Fibroblast of the conjunctiva (primary cell): ENCODE results near the gene NACC1.

Experiments used
- DNase-seq: peaks from one replicate; pipeline ENCODE4 v3.0.0-alpha.2; 2010; ENCODE audit warnings: low read depth

The NACC1 gene

GRCh38 chr19:13087795-13088537 is 30.1 kb upstream of the NACC1 start:
- no peak for DNase-seq

- no peak for DNase-seq
Measured at GRCh38 chr19:13089139-13089856, 28.8 kb upstream of the NACC1 start.

GRCh38 chr19:13089857-13090507 is 28.1 kb upstream of the NACC1 start:
- DNase-seq: no peak

GRCh38 chr19:13090511-13091231 is 27.4 kb upstream of the NACC1 start:
- no peak for DNase-seq

- DNase-seq: peak; percentile 87
Measured at GRCh38 chr19:13091400-13092157, 26.5 kb upstream of the NACC1 start.

- no peak for DNase-seq
Measured at GRCh38 chr19:13092158-13092543, 25.9 kb upstream of the NACC1 start.

- DNase-seq: no peak
Measured at GRCh38 chr19:13092606-13093235, 25.3 kb upstream of the NACC1 start.

GRCh38 chr19:13093407-13094105 is 24.5 kb upstream of the NACC1 start:
- peak; percentile 80 for DNase-seq

GRCh38 chr19:13094106-13094504 is 24.0 kb upstream of the NACC1 start:
- DNase-seq: no peak

GRCh38 chr19:13094771-13095392 is 23.2 kb upstream of the NACC1 start:
- no peak for DNase-seq

- DNase-seq: no peak
Measured at GRCh38 chr19:13095393-13095784, 22.7 kb upstream of the NACC1 start.

- DNase-seq: no peak
Measured at GRCh38 chr19:13095934-13096927, 21.8 kb upstream of the NACC1 start.

GRCh38 chr19:13097033-13097462 is 21.0 kb upstream of the NACC1 start:
- DNase-seq: no peak

GRCh38 chr19:13097463-13098258 is 20.4 kb upstream of the NACC1 start:
- DNase-seq: no peak

GRCh38 chr19:13098277-13099072 is 19.6 kb upstream of the NACC1 start:
- DNase-seq: peak; percentile 20

- DNase-seq: no peak
Measured at GRCh38 chr19:13099073-13099999, 18.7 kb upstream of the NACC1 start.
